Transverse colon (tissue), 4 donors: ENCODE data around the gene SHISAL1. TPM values are rescaled to one million over a fixed set of nuclear protein-coding genes. Genes with fewer than 3 reads are reported as not detected.
A peak's percentile ranks its signal among the peaks of the same experiment; 100 is the strongest.

Source experiments
- DNase-seq: peaks from one replicate; pipeline ENCODE4 v3.0.0-alpha.2; 2019
- H3K27ac ChIP-seq, 4 donors: fragments of 200-600 bp; sonication (generic); 2 replicates each; pipeline ENCODE4 v1.5.1; 2016 to 2018; ENCODE audit warnings: inconsistent platforms in 4 of 4
- H3K27me3 ChIP-seq: fragments of 200-600 bp; sonication (generic); 2 replicates; pipeline ENCODE4 v1.5.1; 2017; ENCODE audit warnings: inconsistent platforms
- H3K36me3 ChIP-seq, 4 donors: fragments of 200-600 bp; sonication (generic); 2 replicates each; pipeline ENCODE4 v1.5.1; 2017 to 2019; ENCODE audit warnings: inconsistent platforms in 4 of 4
- H3K4me1 ChIP-seq, 4 donors: fragments of 200-600 bp; sonication (generic); 2 replicates each; pipeline ENCODE4 v1.5.1; 2017 to 2020; ENCODE audit warnings: inconsistent platforms in 4 of 4
- H3K4me3 ChIP-seq, 4 donors: fragments of 200-600 bp; sonication (generic); 1 replicate in 1 of 4; 2 replicates in 3 of 4; pipeline versions ENCODE4 v1.5.1 to v1.6.1; 2017 to 2019; ENCODE audit warnings: inconsistent platforms in 4 of 4
- H3K9me3 ChIP-seq, 2 donors: fragments of 200-600 bp; sonication (generic); 2 replicates each; pipeline ENCODE4 v1.5.1; 2017 to 2019; ENCODE audit warnings: inconsistent platforms in 2 of 2
- EP300 ChIP-seq: sonication (generic); formaldehyde crosslinking; IDR thresholded peaks from one replicate; pipeline ENCODE4 v1.6.1; 2017; ENCODE audit warnings: antibody characterized with exemption, low read depth
- POLR2A ChIP-seq: fragments of 450-650 bp; IDR thresholded peaks from one replicate; pipeline ENCODE4 v1.6.1; 2016; ENCODE audit warnings: antibody characterized with exemption, mild to moderate bottlenecking, moderate library complexity
- POLR2AphosphoS5 ChIP-seq, 3 donors: sonication (generic); formaldehyde crosslinking; IDR thresholded peaks; one replicate each; pipeline ENCODE4 v1.6.1; 2016; ENCODE audit warnings: antibody characterized with exemption in 3 of 3
- WGBS, 2 donors: methylation state at CpG; one replicate each; pipeline ENCODE4 v1.1.5; 2018; ENCODE audit warnings: low coverage in 1 of 2; 5-methylcytosine and 5-hydroxymethylcytosine counted together
- in situ Hi-C, 4 donors: fragments of 200-750 bp; cut with MboI; loops; one replicate each; pipeline versions ENCODE4 v1.15.0 to v1.15.1; 2017; ENCODE audit warnings: low sequenced_read_pairs in 3 of 4, low pct_ligation_motif_present in 1 of 4, low pct_unique_long_range_greater_than_20kb in 1 of 4
- intact Hi-C: fragments of 100-400 bp; cut with DNase I; formaldehyde crosslinking; loops from one replicate; pipeline ENCODE4 v1.15.1; 2023; ENCODE audit warnings: low total_unique reads
- total RNA-seq, 4 donors: library from RNA; depleted of rRNA; stranded (reverse); fragments of >200 nt; gene quantifications; one replicate each; pipeline ENCODE4 v1.1.0, GENCODE V29; 2016
- TF ChIP-seq, protein P1 (sequence below), 5 experiments: fragments of 200-600 bp in 3 of 5; fragments of 450-650 bp in 2 of 5; sonication (generic) in 3 of 5; IDR thresholded peaks; 1 replicate in 2 of 5; 2 replicates in 3 of 5; pipeline ENCODE4 v1.5.1; 2016 to 2017; ENCODE audit warnings: antibody characterized with exemption in 5 of 5, inconsistent platforms in 3 of 5, mild to moderate bottlenecking in 2 of 5, moderate library complexity in 1 of 5

The SHISAL1 gene
- total RNA-seq, 4 donors from 2014 or later, result 1.9 to 4.6 (median 3.2) TPM

GRCh38 chr22:44331881-44332714 is 19.3 kb upstream of the SHISAL1 start:
- intact Hi-C loops, result no loop called here
- Histone ChIP-seq H3K36me3 (no peaks in the 10 kb centered on the region), H3K4me1 (peaks cover 5 to 21% (median 13%) of the 10 kb centered on the region in 4 donors), H3K9me3 (no peaks in the 10 kb centered on the region), H3K27me3 (peaks cover 58% of the 10 kb centered on the region), H3K4me3 (peak overlapping the region in 1 of 4 donors; percentile 36), H3K27ac (no peak overlapping the region)
- DNase-seq, result no peak
- WGBS, 2 donors, result 10 to 13% methylated on average over 26 to 47 of the region's 55 CpGs
- no peak for TF ChIP-seq EP300
- no peak for TF ChIP-seq POLR2AphosphoS5 (IDR thresholded peaks at IDR 0.05)
- TF ChIP-seq, protein P1, sequence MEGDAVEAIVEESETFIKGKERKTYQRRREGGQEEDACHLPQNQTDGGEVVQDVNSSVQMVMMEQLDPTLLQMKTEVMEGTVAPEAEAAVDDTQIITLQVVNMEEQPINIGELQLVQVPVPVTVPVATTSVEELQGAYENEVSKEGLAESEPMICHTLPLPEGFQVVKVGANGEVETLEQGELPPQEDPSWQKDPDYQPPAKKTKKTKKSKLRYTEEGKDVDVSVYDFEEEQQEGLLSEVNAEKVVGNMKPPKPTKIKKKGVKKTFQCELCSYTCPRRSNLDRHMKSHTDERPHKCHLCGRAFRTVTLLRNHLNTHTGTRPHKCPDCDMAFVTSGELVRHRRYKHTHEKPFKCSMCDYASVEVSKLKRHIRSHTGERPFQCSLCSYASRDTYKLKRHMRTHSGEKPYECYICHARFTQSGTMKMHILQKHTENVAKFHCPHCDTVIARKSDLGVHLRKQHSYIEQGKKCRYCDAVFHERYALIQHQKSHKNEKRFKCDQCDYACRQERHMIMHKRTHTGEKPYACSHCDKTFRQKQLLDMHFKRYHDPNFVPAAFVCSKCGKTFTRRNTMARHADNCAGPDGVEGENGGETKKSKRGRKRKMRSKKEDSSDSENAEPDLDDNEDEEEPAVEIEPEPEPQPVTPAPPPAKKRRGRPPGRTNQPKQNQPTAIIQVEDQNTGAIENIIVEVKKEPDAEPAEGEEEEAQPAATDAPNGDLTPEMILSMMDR (IDR thresholded peaks at IDR 0.05), result peak in 1 of 5 experiments; percentile 9
- in situ Hi-C loops, result no loop called here

DNA sequence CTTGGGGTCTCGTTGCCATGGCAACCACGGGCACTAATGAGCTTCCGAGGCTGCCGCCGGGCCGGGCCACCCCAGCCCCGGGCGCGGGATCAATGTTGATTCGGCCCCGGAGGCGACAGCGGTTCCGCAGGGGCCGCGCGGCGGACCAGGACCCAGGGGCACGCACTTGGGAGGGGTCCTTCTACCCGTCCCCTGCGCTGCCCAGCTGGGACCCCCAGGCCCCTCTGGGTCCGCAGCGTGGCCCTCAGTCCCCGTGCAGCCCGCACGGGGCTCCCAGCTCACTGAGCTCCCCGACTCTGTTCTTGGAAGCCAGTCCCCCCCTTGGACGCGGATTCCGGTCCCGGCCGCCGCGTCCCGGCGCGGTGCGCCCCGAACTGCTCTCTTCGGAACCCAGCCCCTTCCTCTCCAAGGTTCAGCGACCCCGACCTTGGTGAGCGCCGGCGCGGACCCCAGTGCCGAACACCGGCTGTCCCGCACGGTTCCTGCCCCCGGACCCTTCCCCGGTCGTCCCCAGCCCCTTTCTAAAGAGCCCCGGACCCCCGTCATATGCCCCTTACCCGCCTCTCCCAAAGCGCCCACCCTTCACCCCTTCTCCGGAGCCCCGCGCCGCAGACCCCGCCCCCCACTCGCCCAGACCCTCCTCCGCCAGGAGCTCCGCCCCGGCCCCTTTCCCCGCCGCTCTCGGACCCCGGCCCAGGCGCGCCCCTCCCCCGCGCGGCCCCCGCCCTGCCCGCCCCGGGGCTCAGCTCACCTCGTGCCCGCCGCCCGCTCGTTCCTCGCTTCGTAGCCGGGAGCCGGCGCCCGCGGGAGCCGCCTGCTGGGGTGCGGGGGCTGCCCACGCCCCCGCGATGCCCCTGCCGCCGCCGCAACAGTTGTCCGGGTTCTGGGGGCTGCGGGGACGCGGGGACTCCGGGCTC is 18.3 kb upstream of the SHISAL1 start:
- H3K36me3 ChIP-seq, result no peaks in the 10 kb centered on the region
- intact Hi-C loops, result no loop called here
- TF ChIP-seq, protein P1 (IDR thresholded peaks at IDR 0.05), result no peak
- no peak for TF ChIP-seq POLR2AphosphoS5 (IDR thresholded peaks at IDR 0.05)
- no peak for TF ChIP-seq POLR2A
- TF ChIP-seq EP300, result no peak
- no peaks in the 10 kb centered on the region for H3K9me3 ChIP-seq
- H3K4me3 ChIP-seq, result peak overlapping the region; percentile 36 to 48 (median 38)
- peaks cover 5 to 27% (median 15%) of the 10 kb centered on the region in 4 donors for H3K4me1 ChIP-seq
- no peak for DNase-seq
- in situ Hi-C loops, result no loop called here
- H3K27me3 ChIP-seq, result peaks cover 68% of the 10 kb centered on the region
- WGBS, 2 donors, result 14% methylated on average over 71 of the region's 103 CpGs; no CpG with 5 or more reads in 1 of the 2 donors
- peak overlapping the region in 3 of 4 donors; percentile 5 to 43 (median 24) for H3K27ac ChIP-seq

- Histone ChIP-seq H3K27ac (peak overlapping the region in 1 of 4 donors; percentile 43), H3K36me3 (no peaks in the 10 kb centered on the region), H3K4me1 (peaks cover 5 to 32% (median 17%) of the 10 kb centered on the region in 4 donors), H3K27me3 (peaks cover 68% of the 10 kb centered on the region), H3K9me3 (no peaks in the 10 kb centered on the region), H3K4me3 (peak overlapping the region in 3 of 4 donors; percentile 37 to 48 (median 39))
- WGBS, 2 donors, result 18% methylated on average over 9 of the region's 12 CpGs; no CpG with 5 or more reads in 1 of the 2 donors
- intact Hi-C loops, result no loop called here
- in situ Hi-C loops, result no loop called here
- TF ChIP-seq POLR2A (no peak), EP300 (no peak), POLR2AphosphoS5 (IDR thresholded peaks at IDR 0.05) (no peak)
- TF ChIP-seq, protein P1 (IDR thresholded peaks at IDR 0.05), result no peak
- no peak for DNase-seq
Observed at GRCh38 chr22:44330188-44330743, 17.5 kb upstream of the SHISAL1 start.
